C4-2B (cell line): ENCODE results near the gene C1orf185.

Experiments
- CTCF ChIP-seq: fragments of 450-650 bp; conservative IDR thresholded peaks from 2 replicates; pipeline ENCODE4 v1.5.1; 2017; ENCODE audit warnings: mild to moderate bottlenecking
- ZFX ChIP-seq: fragments of 450-650 bp; IDR thresholded peaks from 2 replicates; pipeline ENCODE4 v1.6.1; 2017

GRCh38 chr1:51120629-51121028, 18.6 kb downstream of the C1orf185 start:
- TF ChIP-seq CTCF (no peak), ZFX (no peak)
